Subcutaneous adipose tissue (tissue), 4 donors: ENCODE results near the gene CLPSL2. TPM values are rescaled to one million over a fixed set of nuclear protein-coding genes. Genes with fewer than 3 reads are reported as not detected.

Experiments used
- CTCF ChIP-seq: fragments of 450-650 bp; IDR thresholded peaks from one replicate; pipeline ENCODE4 v1.5.1; 2016; ENCODE audit warnings: low read depth, mild to moderate bottlenecking, control low read depth, antibody characterized with exemption, moderate library complexity
- total RNA-seq, 4 donors: library from RNA; depleted of rRNA; stranded (reverse); fragments of >200 nt; gene quantifications; one replicate each; pipeline ENCODE4 v1.1.0, GENCODE V29; 2016

CLPSL2 gene
- not detected for total RNA-seq

- TF ChIP-seq CTCF: no peak
Observed at GRCh38 chr6:35776364-35777215, at the start of gene CLPSL2. Gene CLPSL2, plus strand, starts transcription at chr6:35776598. Its CDS starts 21 bp downstream, at chr6:35776619.

- no peak for TF ChIP-seq CTCF
Observed at GRCh38 chr6:35727231-35727934, 49.0 kb upstream of the CLPSL2 start.

- no peak for TF ChIP-seq CTCF
Observed at GRCh38 chr6:35727935-35728682, 48.3 kb upstream of the CLPSL2 start.

GRCh38 chr6:35728683-35729678 lies 47.4 kb upstream of the CLPSL2 start:
- TF ChIP-seq CTCF: no peak

GRCh38 chr6:35729722-35730121 lies 46.7 kb upstream of the CLPSL2 start:
- TF ChIP-seq CTCF: no peak

- no peak for TF ChIP-seq CTCF
Observed at GRCh38 chr6:35730745-35731413, 45.5 kb upstream of the CLPSL2 start.
